HK-2 (cell line): Measurements from ENCODE around the gene RNF186.

ENCODE experiments used
- DNase-seq: peaks from one replicate; pipeline ENCODE4 v3.0.0-alpha.2; 2018; ENCODE audit not compliant: unreplicated experiment

Gene RNF186

GRCh38 chr1:19764848-19765247, 50.2 kb downstream of the RNF186 start:
- DNase-seq = peak; percentile 69
